ENCODE data around the gene ATF7. TPM values are rescaled to one million over a fixed set of nuclear protein-coding genes. Genes with fewer than 3 reads are reported as not detected.

The ATF7 gene
- total and polyA plus RNA-seq, 2 donors (not counting 1 experiment from before 2014, with no cell fraction given): 11.4 to 24.7 TPM

GRCh38 chr12:53489242-53489864 lies 136.8 kb downstream of the ATF7 start:
- Histone ChIP-seq H3K4me2 (ENCODE audit: extremely low read depth, insufficient read depth, low read length) (no peak overlapping the region), H3K36me3 (ENCODE audit: control insufficient read depth, insufficient read depth, low read length) (peaks cover 21% of the 10 kb centered on the region), H3K79me2 (ENCODE audit: control insufficient read depth, insufficient read depth, low read length) (peaks cover 17% of the 10 kb centered on the region), H2AFZ (ENCODE audit: low read length) (no peak overlapping the region), H3K27ac (ENCODE audit: insufficient read depth, low read length) (no peak overlapping the region), H3K4me3 (replicated peaks in 1 of 4; ENCODE audit: control extremely low read depth in 1 of 4, insufficient read depth in 1 of 4, low read depth in 3 of 4, low read length in 4 of 4) (no peak overlapping the region), H3K27me3 (ENCODE audit: control insufficient read depth, insufficient read depth, low read length) (no peaks in the 10 kb centered on the region), H4K20me1 (ENCODE audit: control insufficient read depth, extremely low read depth, insufficient read depth, low read length) (no peaks in the 10 kb centered on the region), H3K4me1 (ENCODE audit: control insufficient read depth, extremely low read depth, insufficient read depth, low read length) (peaks cover 13% of the 10 kb centered on the region), H3K9me3 (ENCODE audit: control insufficient read depth, insufficient read depth, low read depth, low read length) (no peaks in the 10 kb centered on the region), H3K9ac (ENCODE audit: insufficient read depth, low read length) (no peak overlapping the region)
- no peak for TF ChIP-seq CTCF (conservative IDR thresholded peaks at IDR 0.05 in 1 of 2, IDR thresholded peaks at IDR 0.05 in 1 of 2; ENCODE audit: low read depth in 1 of 2, low read length in 2 of 2)
- no peak for TF ChIP-seq EZH2 (IDR thresholded peaks at IDR 0.05; ENCODE audit: low read length, missing control alignments)
- DNase-seq (ENCODE audit: low read depth in 2 of 2): no peak

- no peaks in the 10 kb centered on the region for H3K9me3 ChIP-seq (ENCODE audit: control insufficient read depth, insufficient read depth, low read depth, low read length)
- no peak overlapping the region for H3K4me2 ChIP-seq (ENCODE audit: extremely low read depth, insufficient read depth, low read length)
- no peak for DNase-seq (ENCODE audit: low read depth in 2 of 2)
- H4K20me1 ChIP-seq (ENCODE audit: control insufficient read depth, extremely low read depth, insufficient read depth, low read length): no peaks in the 10 kb centered on the region
- H3K27ac ChIP-seq (ENCODE audit: insufficient read depth, low read length): no peak overlapping the region
- TF ChIP-seq CTCF (conservative IDR thresholded peaks at IDR 0.05 in 1 of 2, IDR thresholded peaks at IDR 0.05 in 1 of 2; ENCODE audit: low read depth in 1 of 2, low read length in 2 of 2) (no peak), EZH2 (IDR thresholded peaks at IDR 0.05; ENCODE audit: low read length, missing control alignments) (no peak)
- H3K27me3 ChIP-seq (ENCODE audit: control insufficient read depth, insufficient read depth, low read length): no peaks in the 10 kb centered on the region
- H2AFZ ChIP-seq (ENCODE audit: low read length): no peak overlapping the region
- peaks cover 5% of the 10 kb centered on the region for H3K4me1 ChIP-seq (ENCODE audit: control insufficient read depth, extremely low read depth, insufficient read depth, low read length)
- H3K4me3 ChIP-seq (replicated peaks in 1 of 4; ENCODE audit: control extremely low read depth in 1 of 4, insufficient read depth in 1 of 4, low read depth in 3 of 4, low read length in 4 of 4): no peak overlapping the region
- peaks cover 8% of the 10 kb centered on the region for H3K79me2 ChIP-seq (ENCODE audit: control insufficient read depth, insufficient read depth, low read length)
- H3K9ac ChIP-seq (ENCODE audit: insufficient read depth, low read length): no peak overlapping the region
- peaks cover 40% of the 10 kb centered on the region for H3K36me3 ChIP-seq (ENCODE audit: control insufficient read depth, insufficient read depth, low read length)
Measured at GRCh38 chr12:53486736-53487487, 139.3 kb downstream of the ATF7 start.

GRCh38 chr12:53485955-53486735 lies 140.0 kb downstream of the ATF7 start:
- no peaks in the 10 kb centered on the region for H3K9me3 ChIP-seq (ENCODE audit: control insufficient read depth, insufficient read depth, low read depth, low read length)
- TF ChIP-seq EZH2 (IDR thresholded peaks at IDR 0.05; ENCODE audit: low read length, missing control alignments): no peak
- no peak for TF ChIP-seq CTCF (conservative IDR thresholded peaks at IDR 0.05 in 1 of 2, IDR thresholded peaks at IDR 0.05 in 1 of 2; ENCODE audit: low read depth in 1 of 2, low read length in 2 of 2)
- H2AFZ ChIP-seq (ENCODE audit: low read length): no peak overlapping the region
- H3K36me3 ChIP-seq (ENCODE audit: control insufficient read depth, insufficient read depth, low read length): peaks cover 40% of the 10 kb centered on the region
- H3K9ac ChIP-seq (ENCODE audit: insufficient read depth, low read length): no peak overlapping the region
- no peak overlapping the region for H3K27ac ChIP-seq (ENCODE audit: insufficient read depth, low read length)
- H3K27me3 ChIP-seq (ENCODE audit: control insufficient read depth, insufficient read depth, low read length): no peaks in the 10 kb centered on the region
- no peak overlapping the region for H3K4me2 ChIP-seq (ENCODE audit: extremely low read depth, insufficient read depth, low read length)
- no peak for DNase-seq (ENCODE audit: low read depth in 2 of 2)
- no peak overlapping the region for H3K4me3 ChIP-seq (replicated peaks in 1 of 4; ENCODE audit: control extremely low read depth in 1 of 4, insufficient read depth in 1 of 4, low read depth in 3 of 4, low read length in 4 of 4)
- H3K79me2 ChIP-seq (ENCODE audit: control insufficient read depth, insufficient read depth, low read length): peaks cover 7% of the 10 kb centered on the region
- H4K20me1 ChIP-seq (ENCODE audit: control insufficient read depth, extremely low read depth, insufficient read depth, low read length): no peaks in the 10 kb centered on the region
- H3K4me1 ChIP-seq (ENCODE audit: control insufficient read depth, extremely low read depth, insufficient read depth, low read length): peaks cover 9% of the 10 kb centered on the region
